ENCODE data around the gene VARS2. TPM values are rescaled to one million over a fixed set of nuclear protein-coding genes. Genes with fewer than 3 reads are reported as not detected.

Gene VARS2
- total and polyA plus RNA-seq, 10 donors: 15.5 to 38.2 (median 28.2) TPM

DNA sequence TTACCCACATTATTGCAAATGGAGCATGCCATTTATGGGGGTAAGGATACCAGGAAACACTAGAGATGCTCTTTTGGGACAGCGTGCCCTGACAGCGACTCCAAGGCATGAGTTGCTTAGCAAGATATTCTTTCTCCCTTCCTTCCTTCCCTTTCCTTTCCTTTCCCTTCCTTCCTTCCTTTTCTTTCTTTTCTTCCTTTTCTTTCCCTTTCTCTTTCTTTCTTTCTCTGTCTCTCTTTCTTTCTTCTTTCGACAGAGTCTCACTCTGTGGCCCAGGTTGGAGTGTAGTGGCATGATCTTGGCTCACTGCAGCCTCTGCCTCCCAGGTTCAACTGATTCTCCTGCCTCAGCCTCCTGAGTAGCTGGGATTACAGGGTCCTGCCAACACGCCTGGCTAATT is 30.0 kb downstream of the VARS2 start:
- no peak overlapping the region for H3K27ac ChIP-seq
- no peaks in the 10 kb centered on the region for H3K4me1 ChIP-seq
- intact Hi-C loops (cut with DNase I; ENCODE audit: low total_unique reads): no loop called here
- H3K4me3 ChIP-seq: no peak overlapping the region
- H3K27me3 ChIP-seq (replicated peaks in 1 of 7): peaks cover 0 to 54% (median 6%) of the 10 kb centered on the region in 7 donors
- 83 to 92% (median 86%) methylated on average over 4 of the region's 4 CpGs for WGBS, 5 donors
- H3K36me3 ChIP-seq: no peaks in the 10 kb centered on the region
- no peak for TF ChIP-seq POLR2A (IDR thresholded peaks at IDR 0.05)
- no peaks in the 10 kb centered on the region for H3K9me3 ChIP-seq
- no peak for DNase-seq

DNA sequence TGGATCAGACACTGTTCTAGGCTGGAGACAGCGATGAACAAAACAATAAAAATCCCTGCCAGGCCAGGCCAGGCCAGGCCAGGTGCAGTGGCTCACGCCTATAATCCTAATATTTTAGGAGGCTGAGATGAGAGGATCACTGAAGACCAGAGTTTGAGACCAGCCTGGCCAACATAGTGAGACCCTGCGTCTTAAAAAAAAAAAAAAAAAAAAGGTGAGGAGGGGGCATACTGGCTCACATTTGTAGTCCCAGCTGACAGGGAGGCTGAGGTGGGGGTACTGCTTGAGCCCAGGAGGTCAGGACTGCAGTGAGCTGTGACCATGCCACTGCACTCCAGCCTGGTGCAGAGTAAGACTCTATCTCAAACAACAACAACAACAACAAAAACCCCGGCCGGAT is 31.2 kb downstream of the VARS2 start:
- no peaks in the 10 kb centered on the region for H3K9me3 ChIP-seq
- no peaks in the 10 kb centered on the region for H3K36me3 ChIP-seq
- WGBS, 5 donors: 88 to 99% (median 91%) methylated on average over 5 of the region's 5 CpGs
- DNase-seq: no peak
- intact Hi-C loops (cut with DNase I; ENCODE audit: low total_unique reads): no loop called here
- H3K27ac ChIP-seq: no peak overlapping the region
- H3K4me1 ChIP-seq: no peaks in the 10 kb centered on the region
- H3K4me3 ChIP-seq: no peak overlapping the region
- H3K27me3 ChIP-seq (replicated peaks in 1 of 7): peaks cover 0 to 43% (median 6%) of the 10 kb centered on the region in 7 donors
- TF ChIP-seq, protein P1, sequence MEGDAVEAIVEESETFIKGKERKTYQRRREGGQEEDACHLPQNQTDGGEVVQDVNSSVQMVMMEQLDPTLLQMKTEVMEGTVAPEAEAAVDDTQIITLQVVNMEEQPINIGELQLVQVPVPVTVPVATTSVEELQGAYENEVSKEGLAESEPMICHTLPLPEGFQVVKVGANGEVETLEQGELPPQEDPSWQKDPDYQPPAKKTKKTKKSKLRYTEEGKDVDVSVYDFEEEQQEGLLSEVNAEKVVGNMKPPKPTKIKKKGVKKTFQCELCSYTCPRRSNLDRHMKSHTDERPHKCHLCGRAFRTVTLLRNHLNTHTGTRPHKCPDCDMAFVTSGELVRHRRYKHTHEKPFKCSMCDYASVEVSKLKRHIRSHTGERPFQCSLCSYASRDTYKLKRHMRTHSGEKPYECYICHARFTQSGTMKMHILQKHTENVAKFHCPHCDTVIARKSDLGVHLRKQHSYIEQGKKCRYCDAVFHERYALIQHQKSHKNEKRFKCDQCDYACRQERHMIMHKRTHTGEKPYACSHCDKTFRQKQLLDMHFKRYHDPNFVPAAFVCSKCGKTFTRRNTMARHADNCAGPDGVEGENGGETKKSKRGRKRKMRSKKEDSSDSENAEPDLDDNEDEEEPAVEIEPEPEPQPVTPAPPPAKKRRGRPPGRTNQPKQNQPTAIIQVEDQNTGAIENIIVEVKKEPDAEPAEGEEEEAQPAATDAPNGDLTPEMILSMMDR (IDR thresholded peaks at IDR 0.05 in 8 of 11, conservative IDR thresholded peaks at IDR 0.05 in 3 of 11): no peak
- TF ChIP-seq POLR2AphosphoS5 (IDR thresholded peaks at IDR 0.05) (no peak), POLR2A (IDR thresholded peaks at IDR 0.05) (no peak)

- Histone ChIP-seq H3K9me3 (no peaks in the 10 kb centered on the region), H3K27ac (no peak overlapping the region), H3K4me3 (no peak overlapping the region), H3K4me1 (no peaks in the 10 kb centered on the region), H3K36me3 (no peaks in the 10 kb centered on the region), H3K27me3 (replicated peaks in 1 of 7) (peaks cover 0 to 39% (median 6%) of the 10 kb centered on the region in 7 donors)
- intact Hi-C loops (cut with DNase I; ENCODE audit: low total_unique reads): no loop called here
- no peak for DNase-seq
- 81 to 93% (median 88%) methylated on average over 4 of the region's 4 CpGs for WGBS, 5 donors
- TF ChIP-seq, protein P1 (IDR thresholded peaks at IDR 0.05 in 8 of 11, conservative IDR thresholded peaks at IDR 0.05 in 3 of 11): no peak
- TF ChIP-seq POLR2AphosphoS5 (IDR thresholded peaks at IDR 0.05) (no peak), POLR2A (IDR thresholded peaks at IDR 0.05) (no peak)
These were observed 33.2 kb downstream of the VARS2 start for GRCh38 chr6:30947231-30947630.

DNA sequence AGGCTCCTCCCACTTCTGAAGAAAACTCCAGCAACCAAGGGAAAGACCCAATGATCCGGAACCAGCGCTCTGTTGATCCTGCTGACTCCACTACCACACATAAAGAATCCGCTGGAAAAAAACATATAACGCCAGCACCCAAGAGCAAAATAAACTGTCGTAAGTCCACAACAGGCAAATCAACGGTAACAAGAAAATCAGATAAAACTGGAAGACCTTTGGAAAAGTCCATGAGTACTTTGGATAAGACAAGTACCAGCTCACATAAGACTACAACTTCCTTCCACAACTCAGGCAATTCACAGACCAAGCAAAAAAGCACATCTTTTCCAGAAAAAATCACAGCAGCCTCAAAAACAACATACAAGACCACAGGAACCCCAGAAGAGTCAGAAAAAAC is 34.8 kb downstream of the VARS2 start:
- TF ChIP-seq, protein P1 (IDR thresholded peaks at IDR 0.05 in 8 of 11, conservative IDR thresholded peaks at IDR 0.05 in 3 of 11): no peak
- TF ChIP-seq POLR2AphosphoS5 (IDR thresholded peaks at IDR 0.05) (no peak), POLR2A (IDR thresholded peaks at IDR 0.05) (no peak)
- Histone ChIP-seq H3K9me3 (no peaks in the 10 kb centered on the region), H3K27ac (no peak overlapping the region), H3K27me3 (replicated peaks in 1 of 7) (peaks cover 0 to 29% (median 0%) of the 10 kb centered on the region in 7 donors), H3K4me1 (no peaks in the 10 kb centered on the region), H3K36me3 (no peaks in the 10 kb centered on the region), H3K4me3 (no peak overlapping the region)
- DNase-seq: no peak
- intact Hi-C loops (cut with DNase I; ENCODE audit: low total_unique reads): no loop called here
- WGBS, 5 donors: 95 to 99% (median 97%) methylated on average over 6 of the region's 6 CpGs
